Natural killer cell treated with Interleukin-12 subunit alpha and Interleukin-12 subunit beta and Interleukin-15 and Interleukin-18, amount 100 ng/mL, for 72 hours (primary cell): ENCODE measurements around the gene MFSD2B. TPM values are rescaled to one million over a fixed set of nuclear protein-coding genes. Genes with fewer than 3 reads are reported as not detected.

Experiments
- ATAC-seq, 2 donors: fragments of 150-1000 bp; cut with Tn5 transposase in 1 of 2; sonication (Bioruptor Pico), chemical (Tn5 transposase) in 1 of 2; 2 replicates each; pipeline ENCODE4 v1.10.0; 2021
- DNase-seq: peaks from one replicate; pipeline ENCODE4 v3.0.0; 2022; ENCODE audit warnings: low spot score
- H3K27ac Mint-ChIP-seq, 2 donors: 1 replicate in 1 of 2; 2 replicates in 1 of 2; pipeline ENCODE4 v1.8.0; 2022; ENCODE audit warnings: mixed read lengths in 2 of 2, mild to moderate bottlenecking in 1 of 2, moderate library complexity in 1 of 2
- H3K27me3 Mint-ChIP-seq, 2 donors: 1 replicate in 1 of 2; 2 replicates in 1 of 2; pipeline ENCODE4 v1.8.0; 2022; ENCODE audit warnings: mixed read lengths in 2 of 2
- H3K36me3 Mint-ChIP-seq: one replicate; pipeline ENCODE4 v1.8.0; 2022; ENCODE audit warnings: mixed read lengths
- H3K4me1 Mint-ChIP-seq, 2 donors: 1 replicate in 1 of 2; 2 replicates in 1 of 2; pipeline ENCODE4 v1.8.0; 2022; ENCODE audit warnings: low read depth in 2 of 2, mixed read lengths in 2 of 2, mild to moderate bottlenecking in 1 of 2
- H3K4me3 Mint-ChIP-seq: one replicate; pipeline ENCODE4 v1.8.0; 2022; ENCODE audit warnings: mixed read lengths
- H3K9me3 Mint-ChIP-seq: 2 replicates; pipeline ENCODE4 v1.8.0; 2022; ENCODE audit warnings: mixed read lengths
- total RNA-seq, 2 donors: library from RNA; stranded (reverse); gene quantifications; one replicate each; pipeline ENCODE4 v1.2.3, GENCODE V29; 2022

MFSD2B gene
- total RNA-seq, 2 donors from 2014 or later: 0.21 to 0.75 TPM

DNA sequence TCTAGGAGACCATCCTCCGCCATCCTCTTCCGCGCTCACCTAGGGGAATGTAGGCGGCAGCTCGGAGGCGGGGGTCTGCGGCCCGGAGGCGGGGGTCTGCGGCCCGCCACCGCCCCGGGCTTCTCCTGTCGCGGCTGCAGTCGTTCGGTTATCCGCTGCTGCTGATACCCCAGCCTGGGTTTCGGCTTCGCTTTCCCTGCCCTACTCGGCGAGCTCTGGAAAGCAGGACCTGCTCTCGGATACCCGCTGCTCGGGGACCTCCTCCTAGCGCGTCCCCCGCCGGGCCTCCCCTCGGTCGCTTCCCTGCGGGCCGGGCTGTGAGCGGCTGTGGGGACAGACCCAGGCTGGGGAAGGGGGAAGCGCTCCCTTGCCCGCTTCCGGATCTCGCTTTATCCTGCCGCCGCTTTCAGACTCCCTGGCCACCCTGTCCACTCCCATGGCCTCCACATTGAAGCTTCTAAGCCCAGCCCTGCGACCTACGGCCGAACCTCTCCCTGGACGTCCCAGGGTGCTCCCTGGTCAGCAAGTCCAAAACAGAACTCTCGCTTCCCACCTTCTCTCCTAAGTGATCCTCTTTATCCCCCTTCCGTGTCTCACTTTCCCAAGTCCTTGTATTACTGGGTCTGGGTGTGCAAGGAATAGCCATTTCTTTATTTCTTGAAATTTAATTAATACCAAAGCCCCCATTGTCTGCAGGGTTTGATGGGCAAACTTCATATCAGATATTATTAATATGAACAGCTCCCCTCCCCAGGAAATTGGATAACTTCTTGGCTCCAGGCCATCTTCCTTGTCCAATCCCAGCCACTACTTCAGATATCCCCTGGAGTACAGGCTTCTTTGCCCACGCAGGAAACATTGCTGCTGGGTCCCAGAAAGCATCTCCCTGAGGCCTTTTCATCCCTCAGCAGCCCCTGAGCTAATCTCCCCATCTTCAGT is 40.4 kb downstream of the MFSD2B start:
- Mint-ChIP-seq H3K4me3 (no peak overlapping the region), H3K4me1 (peaks cover 18 to 21% of the 10 kb centered on the region in 2 donors), H3K36me3 (no peaks in the 10 kb centered on the region), H3K27ac (no peak overlapping the region), H3K9me3 (no peaks in the 10 kb centered on the region), H3K27me3 (peaks cover 0 to 3% of the 10 kb centered on the region in 2 donors)
- ATAC-seq (no peak), DNase-seq (peak; percentile 61)

GRCh38 chr2:24051833-24052232 is 41.9 kb downstream of the MFSD2B start:
- H3K27ac Mint-ChIP-seq: no peak overlapping the region

DNA sequence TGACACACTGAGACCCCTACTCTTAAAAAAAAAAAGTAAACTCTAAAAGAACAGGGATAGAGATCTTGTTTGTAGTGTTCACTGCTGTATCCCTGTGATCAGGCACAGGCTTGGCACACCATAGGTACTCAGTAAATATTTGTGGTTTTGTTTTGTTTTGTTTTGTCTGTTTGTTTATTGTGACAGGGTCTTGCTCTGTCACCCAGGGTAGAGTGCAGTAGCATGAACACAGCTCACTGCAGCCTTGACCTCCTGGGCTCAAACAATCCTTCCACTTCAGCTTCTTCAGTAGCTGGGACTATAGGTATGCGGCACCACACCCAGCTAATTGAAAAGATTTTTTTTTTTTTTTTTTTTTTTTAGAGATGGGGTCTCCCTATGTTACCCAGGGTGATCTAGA is 43.1 kb downstream of the MFSD2B start:
- peaks cover 0 to 3% of the 10 kb centered on the region in 2 donors for H3K27me3 Mint-ChIP-seq
- H3K36me3 Mint-ChIP-seq: no peaks in the 10 kb centered on the region
- H3K27ac Mint-ChIP-seq: no peak overlapping the region
- no peak overlapping the region for H3K4me3 Mint-ChIP-seq
- peaks cover 3 to 5% of the 10 kb centered on the region in 2 donors for H3K4me1 Mint-ChIP-seq
- no peak for ATAC-seq
- no peaks in the 10 kb centered on the region for H3K9me3 Mint-ChIP-seq
- DNase-seq: no peak

More at GRCh38 chr2:24051833-24052232, 41.9 kb downstream of the MFSD2B start:
- no peak overlapping the region for H3K4me3 Mint-ChIP-seq
- no peak for DNase-seq
- no peaks in the 10 kb centered on the region for H3K9me3 Mint-ChIP-seq
- no peaks in the 10 kb centered on the region for H3K36me3 Mint-ChIP-seq
- no peak for ATAC-seq
- H3K27me3 Mint-ChIP-seq: peaks cover 0 to 3% of the 10 kb centered on the region in 2 donors
- H3K4me1 Mint-ChIP-seq: peaks cover 14 to 15% of the 10 kb centered on the region in 2 donors

GRCh38 chr2:24054366-24055010 is 44.6 kb downstream of the MFSD2B start:
- Mint-ChIP-seq H3K27me3 (no peaks in the 10 kb centered on the region), H3K4me1 (peaks cover under 1 to 1% of the 10 kb centered on the region in 2 donors), H3K27ac (no peak overlapping the region), H3K9me3 (no peaks in the 10 kb centered on the region), H3K36me3 (no peaks in the 10 kb centered on the region), H3K4me3 (no peak overlapping the region)
- peak in 1 of 2 donors; percentile 21 for ATAC-seq
- DNase-seq: no peak

DNA sequence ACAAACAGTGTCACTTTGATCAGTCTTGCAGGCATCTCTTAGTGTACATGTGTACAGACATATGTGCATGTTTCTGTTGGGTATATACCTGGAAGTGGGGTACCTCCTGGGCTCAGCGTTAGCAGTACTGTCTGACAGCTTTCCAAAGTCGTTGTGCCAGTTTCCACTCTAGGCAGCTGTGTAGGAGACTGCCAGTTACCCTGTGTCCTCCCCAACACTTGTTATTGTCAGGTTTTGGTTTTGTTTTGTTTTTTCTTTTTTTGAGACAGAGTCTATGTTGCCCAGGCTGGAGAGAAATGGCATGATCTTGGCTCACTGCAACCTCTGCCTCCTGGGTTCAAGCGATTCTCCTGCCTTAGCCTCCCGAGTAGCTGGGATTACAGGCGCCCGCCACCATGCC is 45.9 kb downstream of the MFSD2B start:
- no peak overlapping the region for H3K27ac Mint-ChIP-seq
- H3K36me3 Mint-ChIP-seq: no peaks in the 10 kb centered on the region
- DNase-seq (no peak), ATAC-seq (no peak)
- H3K9me3 Mint-ChIP-seq: no peaks in the 10 kb centered on the region
- H3K4me3 Mint-ChIP-seq: no peak overlapping the region
- no peaks in the 10 kb centered on the region for H3K4me1 Mint-ChIP-seq
- no peaks in the 10 kb centered on the region for H3K27me3 Mint-ChIP-seq

- no peaks in the 10 kb centered on the region for H3K4me1 Mint-ChIP-seq
- H3K9me3 Mint-ChIP-seq: no peaks in the 10 kb centered on the region
- ATAC-seq (no peak), DNase-seq (no peak)
- no peaks in the 10 kb centered on the region for H3K36me3 Mint-ChIP-seq
- H3K27me3 Mint-ChIP-seq: no peaks in the 10 kb centered on the region
- no peak overlapping the region for H3K4me3 Mint-ChIP-seq
- H3K27ac Mint-ChIP-seq: no peak overlapping the region
Measured at GRCh38 chr2:24058564-24059271, 48.8 kb downstream of the MFSD2B start.

DNA sequence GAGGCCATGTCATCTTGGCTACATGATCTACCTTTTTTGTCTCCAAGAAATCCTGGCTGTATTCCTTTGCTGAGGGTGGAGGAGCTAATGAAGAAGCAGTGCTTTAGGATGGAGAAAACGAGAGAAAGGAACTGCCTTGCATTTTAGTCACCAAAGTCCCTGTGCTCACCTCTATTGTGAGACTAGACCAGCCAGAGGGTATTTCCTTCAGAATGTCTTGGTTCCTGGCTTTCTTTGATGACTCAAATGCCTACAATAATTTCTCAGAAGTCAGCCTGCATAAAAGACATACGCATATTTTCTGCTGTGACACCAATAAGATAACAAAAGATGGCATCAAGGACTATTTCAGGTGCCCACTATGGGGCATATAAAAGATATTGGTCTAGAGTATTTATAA is 55.5 kb downstream of the MFSD2B start:
- Mint-ChIP-seq H3K27ac (no peak overlapping the region), H3K27me3 (no peaks in the 10 kb centered on the region), H3K36me3 (peaks cover 4% of the 10 kb centered on the region), H3K4me3 (no peak overlapping the region), H3K9me3 (no peaks in the 10 kb centered on the region), H3K4me1 (peaks cover 0 to 7% of the 10 kb centered on the region in 2 donors)
- no peak for DNase-seq
- ATAC-seq: no peak

DNA sequence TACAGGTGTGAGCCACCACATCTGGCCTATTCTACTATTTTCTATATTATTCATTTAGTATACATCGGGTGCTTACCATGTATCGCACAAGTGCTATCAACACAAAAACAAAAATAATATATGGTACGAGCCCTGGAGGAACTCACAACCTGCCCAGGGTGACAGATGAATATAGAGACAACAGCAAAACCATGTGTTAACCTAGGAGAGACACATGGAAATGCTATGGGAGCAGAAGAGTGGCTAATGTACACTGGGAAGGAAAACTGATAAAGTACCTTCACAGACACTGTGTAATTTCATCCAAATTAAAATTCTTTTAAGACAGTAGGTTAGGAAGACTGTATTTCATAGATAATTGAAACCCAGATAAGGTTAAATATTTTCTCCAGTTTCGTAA is 62.4 kb downstream of the MFSD2B start:
- ATAC-seq: no peak
- Mint-ChIP-seq H3K4me1 (peaks cover 19 to 21% of the 10 kb centered on the region in 2 donors), H3K4me3 (no peak overlapping the region), H3K27me3 (no peaks in the 10 kb centered on the region), H3K27ac (no peak overlapping the region), H3K36me3 (no peaks in the 10 kb centered on the region), H3K9me3 (no peaks in the 10 kb centered on the region)
- no peak for DNase-seq

GRCh38 chr2:24073816-24074215 is 63.9 kb downstream of the MFSD2B start:
- H3K36me3 Mint-ChIP-seq: no peaks in the 10 kb centered on the region
- DNase-seq (no peak), ATAC-seq (no peak)
- H3K27ac Mint-ChIP-seq: peak overlapping the region; percentile 38 to 90
- H3K4me1 Mint-ChIP-seq: peaks cover 26 to 27% of the 10 kb centered on the region in 2 donors
- H3K27me3 Mint-ChIP-seq: no peaks in the 10 kb centered on the region
- peak overlapping the region; percentile 53 for H3K4me3 Mint-ChIP-seq
- no peaks in the 10 kb centered on the region for H3K9me3 Mint-ChIP-seq

- Mint-ChIP-seq H3K9me3 (no peaks in the 10 kb centered on the region), H3K4me1 (peaks cover 21 to 27% of the 10 kb centered on the region in 2 donors), H3K36me3 (no peaks in the 10 kb centered on the region), H3K4me3 (peak overlapping the region; percentile 96), H3K27me3 (no peaks in the 10 kb centered on the region), H3K27ac (peak overlapping the region; percentile 90 to 92)
- ATAC-seq: no peak
- no peak for DNase-seq
Measured at GRCh38 chr2:24075259-24075658, 65.4 kb downstream of the MFSD2B start.

Other genes with a start within 250 kb of the MFSD2B start
- gene ATAD2B, start 83.0 kb upstream of the MFSD2B start, total RNA-seq: 10 to 100 TPM; 36.2 to 44.5 TPM
- 10 to 100 TPM; 11.2 to 14.1 TPM for gene UBXN2A, start 69.6 kb upstream of the MFSD2B start, total RNA-seq
- gene WDCP, start 37.3 kb downstream of the MFSD2B start, total RNA-seq: 10 to 100 TPM; 20.8 to 26.3 TPM
- 1 to 10 TPM; 1.6 to 2.4 TPM for gene FKBP1B, start 39.7 kb downstream of the MFSD2B start, total RNA-seq
- gene SF3B6, start 66.2 kb downstream of the MFSD2B start, total RNA-seq: 10 to 100 TPM; 83.1 to 85.8 TPM
- 1 to 10 TPM; 4.1 to 5.8 TPM for gene TP53I3, start 74.7 kb downstream of the MFSD2B start, total RNA-seq
- 1 to 10 TPM in 1 of 2 donors, not detected in 1; 1.2 TPM for gene PFN4, start 113.2 kb downstream of the MFSD2B start, total RNA-seq
- gene FAM228B, start 113.4 kb downstream of the MFSD2B start, total RNA-seq: 10 to 100 TPM; 13.7 to 14.4 TPM
- under 1 TPM in 1 of 2 donors, not detected in 1; 0.21 TPM for gene FAM228A, start 165.0 kb downstream of the MFSD2B start, total RNA-seq